Measurements from ENCODE around the gene MLX. TPM values are rescaled to one million over a fixed set of nuclear protein-coding genes. Genes with fewer than 3 reads are reported as not detected.
A peak's percentile ranks its signal among the peaks of the same experiment; 100 is the strongest.
"Not testable (repeated sequence)": the region's sequence is repeated elsewhere in the genome, so short reads cannot be mapped to it uniquely, and the experiment has no call there.

MLX gene
- total RNA-seq, 1 donor from 2014 or later = 79.7 TPM

- Histone ChIP-seq H3K9me3 (replicated peaks) (no peaks in the 10 kb centered on the region), H3K36me3 (no peaks in the 10 kb centered on the region), H3K27ac (replicated peaks) (peak overlapping the region; percentile 97), H3K4me3 (peak overlapping the region; percentile 96), H3K27me3 (ENCODE audit: low read depth) (no peaks in the 10 kb centered on the region), H3K4me1 (peaks cover 38% of the 10 kb centered on the region)
- no peak for DNase-seq
- intact Hi-C loops (cut with micrococcal nuclease) = no loop called here
- TF ChIP-seq CTCF (IDR thresholded peaks at IDR 0.05; ENCODE audit: borderline replicate concordance) = no peak
Observed at GRCh38 chr17:42553866-42554249, 13.0 kb upstream of the MLX start.

GRCh38 chr17:42554250-42555121, 12.4 kb upstream of the MLX start:
- Histone ChIP-seq H3K27me3 (ENCODE audit: low read depth) (no peaks in the 10 kb centered on the region), H3K27ac (replicated peaks) (peak overlapping the region; percentile 97), H3K9me3 (replicated peaks) (no peaks in the 10 kb centered on the region), H3K36me3 (no peaks in the 10 kb centered on the region), H3K4me3 (peak overlapping the region; percentile 96), H3K4me1 (peaks cover 38% of the 10 kb centered on the region)
- TF ChIP-seq CTCF (IDR thresholded peaks at IDR 0.05; ENCODE audit: borderline replicate concordance) = no peak
- intact Hi-C loops (cut with micrococcal nuclease) = no loop called here
- peak; percentile 92 for DNase-seq

- H3K4me1 ChIP-seq = peaks cover 38% of the 10 kb centered on the region
- no peak for DNase-seq
- TF ChIP-seq CTCF (IDR thresholded peaks at IDR 0.05; ENCODE audit: borderline replicate concordance) = no peak
- no peaks in the 10 kb centered on the region for H3K27me3 ChIP-seq (ENCODE audit: low read depth)
- H3K4me3 ChIP-seq = peak overlapping the region; percentile 96
- H3K27ac ChIP-seq (replicated peaks) = peak overlapping the region; percentile 97
- no peaks in the 10 kb centered on the region for H3K36me3 ChIP-seq
- intact Hi-C loops (cut with micrococcal nuclease) = no loop called here
- no peaks in the 10 kb centered on the region for H3K9me3 ChIP-seq (replicated peaks)
Observed at GRCh38 chr17:42555122-42555622, 11.7 kb upstream of the MLX start.

- peaks cover 38% of the 10 kb centered on the region for H3K4me1 ChIP-seq
- DNase-seq; H3K27me3 ChIP-seq (ENCODE audit: low read depth); H3K9me3 ChIP-seq (replicated peaks); H3K4me3 ChIP-seq; intact Hi-C loops (cut with micrococcal nuclease); H3K36me3 ChIP-seq; H3K27ac ChIP-seq (replicated peaks): not testable (repeated sequence)
Observed at GRCh38 chr17:42555961-42556617, 10.8 kb upstream of the MLX start.

- intact Hi-C loops (cut with micrococcal nuclease) = no loop called here
- no peaks in the 10 kb centered on the region for H3K36me3 ChIP-seq
- no peaks in the 10 kb centered on the region for H3K27me3 ChIP-seq (ENCODE audit: low read depth)
- no peak for DNase-seq
- H3K9me3 ChIP-seq (replicated peaks) = no peaks in the 10 kb centered on the region
- H3K27ac ChIP-seq (replicated peaks) = no peak overlapping the region
- H3K4me3 ChIP-seq = no peak overlapping the region
- peaks cover 50% of the 10 kb centered on the region for H3K4me1 ChIP-seq
- TF ChIP-seq CTCF (IDR thresholded peaks at IDR 0.05; ENCODE audit: borderline replicate concordance) = no peak
Observed at GRCh38 chr17:42559075-42559474, 7.8 kb upstream of the MLX start.

GRCh38 chr17:42560246-42560645, 6.7 kb upstream of the MLX start:
- Histone ChIP-seq H3K9me3 (replicated peaks) (no peaks in the 10 kb centered on the region), H3K27ac (replicated peaks) (no peak overlapping the region), H3K27me3 (ENCODE audit: low read depth) (no peaks in the 10 kb centered on the region), H3K4me1 (peaks cover 47% of the 10 kb centered on the region), H3K4me3 (no peak overlapping the region), H3K36me3 (peaks cover 11% of the 10 kb centered on the region)
- intact Hi-C loops (cut with micrococcal nuclease) = no loop called here
- DNase-seq = no peak
- TF ChIP-seq CTCF (IDR thresholded peaks at IDR 0.05; ENCODE audit: borderline replicate concordance) = no peak
